Activated CD4-positive, alpha-beta T cell treated with anti-CD3 and anti-CD28 coated beads for 1 hour (primary cell): ENCODE measurements around the gene PLPPR3.

Source experiments
- DNase-seq: peaks from one replicate; pipeline ENCODE4 v3.0.0-alpha.2; 2020

PLPPR3 gene

GRCh38 chr19:795073-795611 lies 26.6 kb downstream of the PLPPR3 start:
- no peak for DNase-seq

DNA sequence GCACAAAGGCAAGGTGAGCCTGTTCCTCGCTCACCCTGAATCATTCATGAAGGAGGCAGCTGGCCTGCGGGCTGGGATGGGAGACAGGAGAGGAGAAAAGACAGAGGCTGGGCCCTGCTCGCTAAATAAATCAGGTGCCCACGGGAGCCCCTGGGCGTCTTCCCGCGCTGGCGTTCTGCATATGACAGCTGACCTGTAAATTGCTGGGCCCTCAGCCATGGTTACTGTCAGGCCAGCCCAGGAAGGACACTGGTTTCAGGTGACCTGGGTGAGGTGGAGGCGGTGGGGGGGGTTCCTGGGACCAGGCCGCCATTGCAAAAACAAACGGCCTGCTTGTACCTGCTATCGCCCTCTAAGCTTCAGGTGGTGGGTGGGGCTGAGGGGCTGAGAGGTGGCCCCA lies 27.9 kb downstream of the PLPPR3 start:
- no peak for DNase-seq

GRCh38 chr19:792306-792885 lies 29.4 kb downstream of the PLPPR3 start:
- no peak for DNase-seq

DNA sequence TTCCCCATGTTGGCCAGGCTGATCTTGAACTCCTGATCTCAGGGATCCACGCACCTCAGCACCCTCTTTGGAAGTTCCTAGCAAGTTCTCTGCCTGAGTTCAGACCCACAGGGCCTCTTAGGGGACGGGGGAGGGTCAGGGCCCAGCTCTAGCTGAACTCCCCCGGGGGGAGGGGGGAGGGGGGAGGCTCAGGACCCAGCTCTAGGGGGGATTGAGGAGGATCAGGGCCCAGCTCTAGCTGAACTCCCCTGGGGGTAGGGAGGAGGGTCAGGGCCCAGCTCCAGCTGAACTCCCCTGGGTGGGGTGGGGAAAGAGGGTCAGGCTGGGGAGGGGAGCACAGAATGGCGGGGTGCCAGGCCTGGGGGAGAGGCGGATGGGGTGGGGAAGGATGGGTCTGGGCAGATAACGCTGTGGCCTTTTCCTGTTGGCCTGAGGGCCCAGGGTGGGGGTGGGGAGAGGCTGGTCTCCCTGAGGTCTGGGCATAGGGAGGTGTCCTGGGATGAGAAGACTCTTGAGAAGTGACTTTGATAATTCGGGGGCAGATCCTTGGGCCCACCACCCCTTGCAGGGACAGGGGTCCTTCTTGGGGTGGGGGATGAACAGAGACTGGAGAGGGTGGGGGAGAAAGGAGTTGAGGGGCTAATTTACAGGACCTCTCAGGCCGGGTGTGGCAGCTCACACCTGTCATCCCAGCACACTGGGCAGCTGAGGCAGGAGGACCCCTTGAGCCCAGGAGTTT lies 30.0 kb downstream of the PLPPR3 start:
- no peak for DNase-seq

- DNase-seq, result no peak
Observed at GRCh38 chr19:791007-791566, 30.7 kb downstream of the PLPPR3 start.

GRCh38 chr19:789701-790060 lies 32.1 kb downstream of the PLPPR3 start:
- DNase-seq, result no peak

DNA sequence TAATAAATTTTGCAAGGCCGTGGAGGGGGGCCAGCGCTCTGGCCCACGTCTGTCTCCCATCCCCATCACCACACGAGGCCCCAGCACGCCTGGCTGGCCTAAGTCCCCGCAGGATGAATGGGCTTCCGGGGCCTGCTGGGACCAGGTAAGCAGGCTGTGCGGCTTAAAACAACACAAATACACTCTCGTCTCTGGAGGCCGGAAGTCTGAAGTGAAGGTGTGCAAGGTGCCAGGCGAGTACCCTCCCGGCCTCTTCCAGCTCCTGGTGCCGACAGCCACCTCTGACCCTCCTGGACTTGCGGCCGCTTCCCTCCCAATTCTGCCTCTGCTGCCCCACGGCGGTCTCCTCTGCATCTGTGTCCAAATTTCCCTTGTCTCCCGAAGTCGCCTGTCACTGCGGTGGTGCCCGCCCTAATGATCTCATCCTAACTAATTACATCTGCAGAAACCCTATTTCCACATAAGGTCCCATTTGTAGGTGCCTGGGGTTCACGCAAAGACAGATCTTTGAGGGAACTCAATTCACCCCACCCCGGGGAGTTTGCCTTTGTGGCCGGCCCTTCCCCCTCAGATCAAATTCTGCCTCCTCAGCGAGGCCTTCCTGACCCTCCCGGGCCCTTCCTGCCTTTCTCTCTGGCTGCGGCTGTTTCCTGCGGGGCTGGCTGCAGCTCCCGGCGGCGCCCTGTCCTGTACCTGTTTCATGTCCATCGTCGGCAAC lies 32.6 kb downstream of the PLPPR3 start:
- no peak for DNase-seq

GRCh38 chr19:788686-788982 lies 33.1 kb downstream of the PLPPR3 start:
- DNase-seq, result no peak

- no peak for DNase-seq
Observed at GRCh38 chr19:787536-787935, 34.2 kb downstream of the PLPPR3 start.

DNA sequence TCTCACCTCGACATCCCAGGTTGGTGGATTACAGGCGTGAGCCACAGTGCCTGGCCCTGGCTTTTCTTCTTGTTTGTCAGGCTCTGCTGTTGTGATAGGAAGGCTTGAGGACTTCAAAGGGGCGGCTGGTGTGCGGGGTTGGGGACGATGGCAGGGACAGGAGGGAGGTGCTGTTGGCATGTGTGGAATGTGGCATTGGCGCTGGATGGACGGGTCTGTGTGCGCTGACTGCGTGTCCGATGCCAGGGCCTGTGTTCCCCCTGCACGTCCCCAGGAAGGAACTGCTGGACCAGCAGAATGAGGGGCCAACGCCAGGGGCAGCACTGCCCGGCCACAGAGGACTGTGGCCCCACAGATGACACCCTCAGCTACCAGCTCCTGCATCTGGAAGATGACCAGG lies 37.2 kb downstream of the PLPPR3 start:
- no peak for DNase-seq

DNA sequence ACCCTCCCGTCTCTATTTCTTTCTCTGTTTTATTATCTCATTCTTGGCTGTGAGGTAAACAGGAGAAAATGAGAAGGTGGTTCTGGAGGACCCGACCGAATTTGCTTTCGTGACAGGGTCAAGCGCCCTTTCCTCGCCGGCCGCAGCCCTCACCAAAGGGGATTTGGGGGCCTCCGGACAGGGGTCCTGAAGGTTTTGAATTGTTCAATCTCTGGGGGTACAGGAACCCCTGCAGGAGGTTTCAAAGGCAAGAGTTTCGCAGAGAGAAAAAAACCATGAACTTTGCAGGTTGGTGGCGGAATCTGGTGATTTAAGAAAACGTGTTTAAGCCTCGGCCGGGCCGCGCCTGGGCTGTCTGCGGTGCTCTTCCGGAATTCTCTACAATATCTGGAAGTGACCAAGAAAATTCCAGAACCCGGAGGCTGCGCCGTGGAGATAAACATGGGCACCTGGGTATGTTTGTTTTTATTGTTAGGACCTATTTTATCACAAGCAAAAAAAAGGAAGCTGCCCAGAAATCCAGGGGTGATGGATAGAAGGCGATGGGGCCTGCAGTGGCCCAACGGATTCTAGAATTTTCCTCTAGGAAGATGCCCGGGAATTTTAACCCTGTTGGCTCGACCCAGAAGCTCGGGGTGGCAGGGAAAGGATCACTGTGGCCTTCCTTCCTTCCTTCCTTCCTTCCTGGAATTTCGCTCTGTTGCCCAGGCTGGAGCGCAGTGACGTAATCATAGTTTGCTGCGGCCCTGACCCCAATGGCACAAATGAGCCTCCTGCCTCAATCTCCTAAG lies 38.7 kb downstream of the PLPPR3 start:
- no peak for DNase-seq

GRCh38 chr19:782185-782877 lies 39.4 kb downstream of the PLPPR3 start:
- DNase-seq, result no peak

- no peak for DNase-seq
Observed at GRCh38 chr19:781800-782184, 40.0 kb downstream of the PLPPR3 start.

GRCh38 chr19:780935-781334 lies 40.8 kb downstream of the PLPPR3 start:
- no peak for DNase-seq

GRCh38 chr19:778910-779653 lies 42.7 kb downstream of the PLPPR3 start:
- no peak for DNase-seq

DNA sequence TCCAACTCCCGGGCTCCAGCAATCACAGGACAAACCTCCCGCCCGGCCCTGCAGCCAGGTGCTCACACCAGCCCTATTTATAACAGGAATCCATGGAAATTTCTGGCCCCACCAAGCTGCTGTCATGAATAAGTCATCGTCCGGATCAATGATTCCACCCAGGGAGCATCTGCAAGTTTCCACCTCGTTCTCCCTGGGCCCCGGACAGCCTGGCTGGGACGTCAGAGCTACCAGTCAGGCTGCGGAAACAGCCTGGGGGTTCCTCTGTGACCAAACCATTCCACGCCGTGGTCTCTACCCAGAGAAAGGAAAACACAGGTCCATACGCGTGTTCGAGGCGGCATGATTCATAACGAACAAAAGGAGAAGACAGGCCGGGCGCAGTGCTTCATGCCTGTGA lies 45.2 kb downstream of the PLPPR3 start:
- DNase-seq, result no peak

DNA sequence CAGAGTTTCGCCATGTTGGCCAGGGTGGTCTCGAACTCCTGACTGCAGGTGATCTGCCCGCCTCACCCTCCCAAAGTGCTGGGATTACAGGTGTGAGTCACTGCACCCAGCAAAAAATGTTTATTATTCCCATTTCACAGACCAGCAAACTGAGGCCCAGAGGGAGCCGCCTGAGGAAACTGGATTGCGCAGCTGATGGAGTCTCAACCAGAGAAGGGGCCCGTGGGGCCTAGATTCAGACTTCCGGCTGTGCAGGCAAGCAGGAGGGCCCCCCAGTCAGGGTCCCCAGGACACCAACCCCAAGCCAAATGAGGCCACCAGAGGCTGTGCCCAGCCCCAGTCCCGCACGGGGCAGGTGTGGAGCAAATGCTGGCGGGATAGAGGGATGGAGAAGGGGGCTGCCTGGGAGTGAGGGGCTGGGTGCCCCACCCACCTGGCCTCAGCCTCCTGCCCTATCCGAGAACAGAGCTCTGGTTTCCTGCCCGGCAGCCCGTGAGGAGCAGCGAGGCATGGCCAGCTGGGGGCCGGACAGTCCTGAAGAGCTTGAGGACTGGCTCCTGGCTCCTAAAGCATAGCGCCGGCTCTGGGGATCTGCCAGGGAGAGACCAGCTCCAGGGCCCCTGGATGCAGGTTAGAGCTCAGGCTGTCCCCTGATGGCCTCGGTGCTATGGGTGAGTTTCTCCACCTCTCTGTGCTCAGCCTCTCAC lies 48.9 kb downstream of the PLPPR3 start:
- no peak for DNase-seq

GRCh38 chr19:772063-772462 lies 49.7 kb downstream of the PLPPR3 start:
- DNase-seq, result no peak

GRCh38 chr19:771332-771785 lies 50.4 kb downstream of the PLPPR3 start:
- DNase-seq, result no peak

DNA sequence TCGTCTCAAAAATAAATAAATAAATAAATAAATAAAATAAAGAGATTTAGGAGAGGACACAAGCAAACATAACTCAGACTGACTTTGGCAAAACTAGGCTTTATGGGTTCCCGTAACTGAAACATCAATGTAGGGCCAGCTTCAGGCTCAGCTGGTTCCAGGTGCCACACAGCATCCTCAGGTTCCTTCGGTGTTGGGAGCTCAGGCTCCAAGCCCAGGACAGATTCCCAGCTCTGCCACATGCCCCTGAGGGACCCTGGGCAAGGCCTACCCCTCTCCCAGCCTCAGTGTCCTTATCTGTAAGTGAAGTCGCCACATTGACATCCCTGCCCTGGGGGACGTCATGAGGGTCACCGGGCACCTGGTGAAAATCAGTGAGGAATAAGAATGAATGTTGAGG lies 52.1 kb downstream of the PLPPR3 start:
- no peak for DNase-seq

DNA sequence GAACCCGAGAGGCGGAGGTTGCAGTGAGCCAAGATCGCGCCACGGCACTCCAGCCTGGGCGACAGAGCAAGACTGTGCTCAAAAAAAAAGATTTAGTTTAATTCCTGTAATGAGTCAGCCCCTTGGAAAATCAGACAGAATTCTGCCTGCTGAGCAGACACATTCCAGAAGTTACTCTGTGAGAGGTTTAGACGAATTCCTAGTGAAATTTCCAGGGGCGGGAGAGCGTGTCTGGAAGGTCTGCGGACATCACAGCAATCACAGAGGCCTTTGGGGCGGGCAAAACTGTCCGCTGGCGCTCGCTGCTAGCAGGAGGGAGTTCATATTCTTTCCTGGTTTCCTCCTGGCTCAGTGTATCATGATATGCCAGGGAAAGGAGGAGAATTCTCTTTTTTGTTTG lies 53.3 kb downstream of the PLPPR3 start:
- no peak for DNase-seq
